ENCODE data around the gene MXI1. TPM values are rescaled to one million over a fixed set of nuclear protein-coding genes. Genes with fewer than 3 reads are reported as not detected.
A peak's percentile ranks its signal among the peaks of the same experiment; 100 is the strongest.

MXI1 gene
- total RNA-seq, 4 donors from 2014 or later: 37.1 to 58.0 (median 47.8) TPM

DNA sequence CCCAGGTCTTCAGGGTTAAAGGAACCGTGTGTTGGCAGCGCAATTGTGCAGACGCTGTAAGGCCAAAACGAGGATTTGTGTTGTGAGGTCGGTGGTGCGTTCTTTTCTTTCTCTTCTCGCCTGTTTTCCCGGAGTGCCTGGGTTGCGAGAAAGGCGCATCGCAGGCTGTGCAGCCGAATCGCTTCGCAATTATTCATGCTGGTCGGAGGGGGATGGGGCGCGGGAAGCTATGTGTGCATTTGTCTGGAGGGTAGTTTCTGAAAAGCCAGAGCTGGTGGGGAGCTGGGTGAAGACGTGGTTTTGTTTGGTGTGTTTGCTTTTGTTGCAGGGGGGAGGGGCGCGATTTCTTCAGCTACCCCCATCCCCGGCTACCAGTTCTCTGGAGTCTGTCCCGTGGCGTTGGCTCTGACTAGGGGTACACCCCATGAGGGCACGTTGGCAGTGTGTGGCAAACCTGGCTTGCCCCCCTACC lies 2.1 kb downstream of the MXI1 start:
- peak; percentile 65 to 86 (median 74) for DNase-seq
- no peaks in the 10 kb centered on the region for H3K27me3 ChIP-seq
- H3K4me1 ChIP-seq: peaks cover 4 to 35% (median 5%) of the 10 kb centered on the region in 4 donors
- H3K4me3 ChIP-seq: peak overlapping the region; percentile 61 to 86 (median 72)
- TF ChIP-seq, protein P1, sequence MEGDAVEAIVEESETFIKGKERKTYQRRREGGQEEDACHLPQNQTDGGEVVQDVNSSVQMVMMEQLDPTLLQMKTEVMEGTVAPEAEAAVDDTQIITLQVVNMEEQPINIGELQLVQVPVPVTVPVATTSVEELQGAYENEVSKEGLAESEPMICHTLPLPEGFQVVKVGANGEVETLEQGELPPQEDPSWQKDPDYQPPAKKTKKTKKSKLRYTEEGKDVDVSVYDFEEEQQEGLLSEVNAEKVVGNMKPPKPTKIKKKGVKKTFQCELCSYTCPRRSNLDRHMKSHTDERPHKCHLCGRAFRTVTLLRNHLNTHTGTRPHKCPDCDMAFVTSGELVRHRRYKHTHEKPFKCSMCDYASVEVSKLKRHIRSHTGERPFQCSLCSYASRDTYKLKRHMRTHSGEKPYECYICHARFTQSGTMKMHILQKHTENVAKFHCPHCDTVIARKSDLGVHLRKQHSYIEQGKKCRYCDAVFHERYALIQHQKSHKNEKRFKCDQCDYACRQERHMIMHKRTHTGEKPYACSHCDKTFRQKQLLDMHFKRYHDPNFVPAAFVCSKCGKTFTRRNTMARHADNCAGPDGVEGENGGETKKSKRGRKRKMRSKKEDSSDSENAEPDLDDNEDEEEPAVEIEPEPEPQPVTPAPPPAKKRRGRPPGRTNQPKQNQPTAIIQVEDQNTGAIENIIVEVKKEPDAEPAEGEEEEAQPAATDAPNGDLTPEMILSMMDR (IDR thresholded peaks at IDR 0.05): no peak
- peak; percentile 1 to 18 for TF ChIP-seq POLR2A (IDR thresholded peaks at IDR 0.05)
- peak overlapping the region; percentile 81 to 93 (median 86) for H3K27ac ChIP-seq
- no peaks in the 10 kb centered on the region for H3K36me3 ChIP-seq
- H3K9me3 ChIP-seq: no peaks in the 10 kb centered on the region

DNA sequence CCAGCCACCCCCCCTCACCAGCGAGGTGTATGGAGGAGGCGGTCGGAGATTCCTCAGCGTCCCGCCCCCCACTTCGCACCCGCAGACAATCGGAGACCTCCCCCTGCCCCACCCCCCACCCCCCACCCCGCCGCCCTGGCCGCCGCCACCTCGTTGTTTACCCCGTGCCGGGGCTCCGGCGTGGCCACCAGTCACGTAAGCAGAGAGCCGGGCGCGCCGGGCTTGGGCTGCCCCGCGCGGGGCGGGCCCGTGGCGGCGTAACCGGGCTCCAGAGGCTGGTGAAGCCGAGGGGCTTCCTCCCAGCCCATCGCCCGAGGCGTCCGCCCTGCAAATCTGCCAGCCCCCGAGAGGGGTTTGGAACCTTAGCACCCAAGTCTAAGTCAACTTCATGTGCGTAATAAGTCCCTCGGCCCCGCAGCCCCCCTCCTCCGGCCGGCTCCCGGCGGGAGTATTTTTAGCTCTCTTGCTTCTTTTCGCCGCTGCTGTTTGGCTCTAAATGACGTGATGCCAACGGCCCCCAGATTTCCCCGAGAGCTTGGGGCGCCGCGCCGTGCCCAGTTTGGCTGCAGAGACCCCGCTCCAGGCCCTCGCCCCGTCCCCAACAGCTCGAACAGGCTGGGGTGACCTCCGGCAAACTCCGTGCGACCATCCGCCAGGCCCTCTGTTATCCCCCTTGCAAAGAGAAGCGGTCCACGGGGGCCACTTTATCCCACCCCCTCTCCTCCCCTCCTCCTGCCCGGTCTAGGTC lies 2.7 kb downstream of the MXI1 start:
- Histone ChIP-seq H3K4me3 (peak overlapping the region; percentile 61 to 86 (median 72)), H3K27me3 (no peaks in the 10 kb centered on the region), H3K36me3 (no peaks in the 10 kb centered on the region), H3K27ac (peak overlapping the region; percentile 81 to 93 (median 86)), H3K9me3 (no peaks in the 10 kb centered on the region), H3K4me1 (peaks cover 5 to 40% (median 7%) of the 10 kb centered on the region in 4 donors)
- TF ChIP-seq, protein P1 (IDR thresholded peaks at IDR 0.05): no peak
- TF ChIP-seq POLR2A (IDR thresholded peaks at IDR 0.05): no peak
- peak; percentile 53 to 69 (median 64) for DNase-seq

DNA sequence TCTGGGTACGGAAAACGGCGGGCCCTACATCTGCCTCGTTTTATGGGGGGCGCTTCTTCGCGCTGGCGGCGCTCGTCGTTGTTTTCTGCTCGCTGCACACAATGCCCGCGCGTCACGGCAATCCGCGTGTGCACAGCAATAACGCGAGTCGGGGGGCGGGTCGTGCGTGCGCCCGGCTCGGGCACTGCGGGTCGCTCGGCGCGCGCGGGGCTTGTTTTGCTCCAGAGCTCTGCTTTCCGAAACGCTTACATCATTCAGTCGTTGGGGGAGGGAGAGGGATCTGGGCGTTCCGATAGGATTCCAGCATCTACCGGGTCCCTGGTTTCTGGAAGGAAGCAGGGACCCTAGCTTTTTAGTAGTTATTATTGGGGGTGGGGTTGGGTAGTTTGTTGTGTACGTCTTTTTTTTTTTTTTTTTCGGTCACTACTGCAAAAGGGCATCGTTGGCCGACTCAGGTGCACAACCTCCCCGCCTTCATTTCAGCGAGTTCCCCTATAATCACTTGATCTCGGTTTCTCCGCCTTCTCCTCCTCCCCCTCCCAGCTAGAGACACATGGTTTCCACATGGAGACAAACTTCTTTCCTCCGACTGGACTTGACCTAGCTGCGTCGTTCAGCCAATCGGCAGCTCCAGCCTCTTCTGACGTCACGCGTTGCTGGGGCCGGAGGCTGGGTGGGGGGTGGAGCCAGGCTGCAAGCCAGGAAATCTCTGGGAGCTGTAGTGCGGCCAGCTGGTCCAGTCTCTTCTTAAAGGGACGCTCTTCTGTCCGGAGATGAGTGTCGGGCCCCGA lies 3.5 kb downstream of the MXI1 start:
- Histone ChIP-seq H3K4me1 (peaks cover 5 to 48% (median 8%) of the 10 kb centered on the region in 4 donors), H3K36me3 (no peaks in the 10 kb centered on the region), H3K9me3 (no peaks in the 10 kb centered on the region), H3K27me3 (no peaks in the 10 kb centered on the region), H3K4me3 (peak overlapping the region; percentile 61 to 86 (median 72)), H3K27ac (peak overlapping the region; percentile 81 to 93 (median 86))
- DNase-seq: peak; percentile 94 to 99 (median 98)
- peak; percentile 42 to 80 for TF ChIP-seq POLR2A (IDR thresholded peaks at IDR 0.05)
- TF ChIP-seq, protein P1 (IDR thresholded peaks at IDR 0.05): no peak

DNA sequence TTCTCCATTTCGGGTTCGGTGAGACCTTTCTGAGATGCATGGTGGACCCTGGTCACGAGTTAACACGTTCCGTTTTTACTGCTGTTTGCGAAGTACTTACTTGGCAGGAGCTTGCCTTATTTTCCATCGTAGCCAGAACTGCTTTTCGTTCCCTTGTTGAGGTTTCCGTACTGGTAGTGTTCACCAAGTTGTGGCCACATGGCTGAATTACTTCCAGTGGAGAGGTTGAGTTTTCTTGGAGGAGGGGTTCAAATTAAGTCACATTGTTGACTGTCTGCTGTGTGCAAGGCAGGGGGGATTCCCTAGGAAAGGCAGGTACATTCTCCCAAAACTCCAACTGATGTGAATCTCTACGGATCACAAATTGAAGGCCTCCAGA lies 4.0 kb downstream of the MXI1 start:
- Histone ChIP-seq H3K36me3 (no peaks in the 10 kb centered on the region), H3K27ac (peak overlapping the region; percentile 81 to 93 (median 86)), H3K9me3 (no peaks in the 10 kb centered on the region), H3K4me1 (peaks cover 5 to 54% (median 8%) of the 10 kb centered on the region in 4 donors), H3K27me3 (no peaks in the 10 kb centered on the region), H3K4me3 (peak overlapping the region; percentile 61 to 86 (median 72))
- no peak for DNase-seq
- TF ChIP-seq POLR2A (IDR thresholded peaks at IDR 0.05): no peak
- TF ChIP-seq, protein P1 (IDR thresholded peaks at IDR 0.05): no peak

DNA sequence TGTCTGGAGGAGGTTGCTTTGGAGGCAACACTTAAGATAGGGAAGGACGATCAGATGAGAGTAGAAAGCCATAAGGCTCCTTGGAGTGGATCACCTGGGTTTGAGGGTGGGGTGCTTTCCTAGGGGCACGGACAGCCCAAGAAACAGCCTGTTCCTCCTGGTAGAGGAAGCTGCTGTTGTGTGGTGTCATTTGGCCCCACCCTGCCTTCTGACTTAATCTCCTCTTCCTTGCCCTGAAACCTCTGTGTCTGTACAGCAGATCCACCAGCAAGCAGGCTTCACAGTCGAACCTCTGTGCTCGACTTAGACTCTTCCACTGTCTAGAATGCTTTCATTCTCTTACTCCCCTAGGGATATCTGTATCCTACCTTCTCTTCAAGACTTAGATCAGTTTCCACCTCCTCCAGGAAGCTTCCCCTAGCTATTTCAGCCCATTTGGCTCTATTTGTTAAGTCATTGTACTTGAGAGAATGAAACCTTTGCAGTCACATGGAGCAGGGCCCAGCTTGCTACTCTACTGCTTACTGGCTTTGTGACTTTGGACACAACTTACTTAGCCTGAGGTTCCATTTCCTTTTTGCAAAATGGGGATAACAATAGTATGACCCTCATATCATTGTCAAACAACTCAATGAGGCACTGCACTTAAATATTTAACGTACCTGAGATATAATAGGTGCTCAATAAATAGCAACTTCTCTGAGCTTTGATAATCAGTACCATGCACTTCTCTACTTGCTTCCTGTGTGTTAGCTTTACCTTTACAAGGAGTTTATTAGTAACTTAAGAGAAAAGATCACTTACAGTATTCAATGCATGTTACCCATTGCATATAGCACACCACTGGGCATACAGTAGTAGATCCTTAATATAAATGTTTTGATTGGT lies 5.0 kb downstream of the MXI1 start:
- Histone ChIP-seq H3K4me1 (peaks cover 5 to 55% (median 8%) of the 10 kb centered on the region in 4 donors), H3K36me3 (no peaks in the 10 kb centered on the region), H3K9me3 (no peaks in the 10 kb centered on the region), H3K4me3 (peak overlapping the region in 2 of 4 donors; percentile 71 to 86), H3K27ac (peak overlapping the region; percentile 81 to 93 (median 86)), H3K27me3 (no peaks in the 10 kb centered on the region)
- TF ChIP-seq POLR2A (IDR thresholded peaks at IDR 0.05): peak; percentile 53 to 86
- TF ChIP-seq, protein P1 (IDR thresholded peaks at IDR 0.05): no peak
- DNase-seq: peak; percentile 70 to 91 (median 71)
